ENCODE data around the gene VWC2L.

- TF ChIP-seq CTCF (IDR thresholded peaks at IDR 0.05), result no peak
- TF ChIP-seq POLR2A (IDR thresholded peaks at IDR 0.05), result no peak
These were observed 182.9 kb downstream of the VWC2L start for GRCh38 chr2:214593727-214594126.

All from ovary (tissue), 3 donors.